ENCODE measurements around the gene LYPD6B.

Gene LYPD6B

DNA sequence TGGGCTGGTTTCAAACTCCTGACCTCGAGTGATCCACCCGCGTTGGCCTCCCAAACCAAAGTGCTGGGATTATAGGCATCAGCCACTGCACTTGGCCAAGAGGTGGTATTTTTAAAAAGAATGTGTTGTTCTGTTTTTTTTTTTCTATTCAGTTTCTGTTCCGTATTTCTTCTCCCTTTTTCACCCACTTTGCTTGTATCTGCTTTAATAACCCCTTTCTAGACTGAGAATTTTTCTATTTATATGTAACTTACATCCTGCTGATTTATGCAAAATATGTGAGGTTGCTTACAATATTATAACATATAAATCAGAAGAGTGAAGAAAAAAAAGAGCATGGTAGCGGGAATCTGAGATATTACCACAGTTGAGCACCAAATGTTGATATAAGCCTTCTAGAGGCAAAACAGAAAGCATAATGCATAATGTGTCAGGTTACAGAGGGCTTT, 17.2 kb upstream of the LYPD6B start:
- no peak overlapping the region for H3K27ac ChIP-seq
- TF ChIP-seq, protein P1, sequence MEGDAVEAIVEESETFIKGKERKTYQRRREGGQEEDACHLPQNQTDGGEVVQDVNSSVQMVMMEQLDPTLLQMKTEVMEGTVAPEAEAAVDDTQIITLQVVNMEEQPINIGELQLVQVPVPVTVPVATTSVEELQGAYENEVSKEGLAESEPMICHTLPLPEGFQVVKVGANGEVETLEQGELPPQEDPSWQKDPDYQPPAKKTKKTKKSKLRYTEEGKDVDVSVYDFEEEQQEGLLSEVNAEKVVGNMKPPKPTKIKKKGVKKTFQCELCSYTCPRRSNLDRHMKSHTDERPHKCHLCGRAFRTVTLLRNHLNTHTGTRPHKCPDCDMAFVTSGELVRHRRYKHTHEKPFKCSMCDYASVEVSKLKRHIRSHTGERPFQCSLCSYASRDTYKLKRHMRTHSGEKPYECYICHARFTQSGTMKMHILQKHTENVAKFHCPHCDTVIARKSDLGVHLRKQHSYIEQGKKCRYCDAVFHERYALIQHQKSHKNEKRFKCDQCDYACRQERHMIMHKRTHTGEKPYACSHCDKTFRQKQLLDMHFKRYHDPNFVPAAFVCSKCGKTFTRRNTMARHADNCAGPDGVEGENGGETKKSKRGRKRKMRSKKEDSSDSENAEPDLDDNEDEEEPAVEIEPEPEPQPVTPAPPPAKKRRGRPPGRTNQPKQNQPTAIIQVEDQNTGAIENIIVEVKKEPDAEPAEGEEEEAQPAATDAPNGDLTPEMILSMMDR (conservative IDR thresholded peaks at IDR 0.05) = no peak

DNA sequence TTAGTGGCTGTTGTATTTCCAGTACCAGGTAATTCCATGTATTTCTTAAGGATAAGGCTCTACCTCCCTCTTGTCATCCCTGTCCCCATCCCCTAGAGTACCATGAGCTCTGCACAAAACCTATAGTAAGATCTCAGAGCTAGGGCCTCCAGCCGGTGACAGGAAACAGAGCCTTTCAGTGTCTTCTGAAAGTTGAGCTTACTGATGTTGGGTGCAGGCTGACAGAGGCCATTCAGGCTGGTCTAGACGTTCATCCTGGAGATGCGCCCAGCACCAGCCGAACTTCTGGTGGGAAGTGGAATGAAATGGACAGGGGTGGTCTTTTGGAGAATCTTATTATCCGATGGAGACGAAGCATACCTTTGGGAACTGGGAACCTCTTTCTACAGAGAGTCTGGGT, 16.7 kb upstream of the LYPD6B start:
- TF ChIP-seq, protein P1 (conservative IDR thresholded peaks at IDR 0.05) = no peak
- H3K27ac ChIP-seq = no peak overlapping the region

DNA sequence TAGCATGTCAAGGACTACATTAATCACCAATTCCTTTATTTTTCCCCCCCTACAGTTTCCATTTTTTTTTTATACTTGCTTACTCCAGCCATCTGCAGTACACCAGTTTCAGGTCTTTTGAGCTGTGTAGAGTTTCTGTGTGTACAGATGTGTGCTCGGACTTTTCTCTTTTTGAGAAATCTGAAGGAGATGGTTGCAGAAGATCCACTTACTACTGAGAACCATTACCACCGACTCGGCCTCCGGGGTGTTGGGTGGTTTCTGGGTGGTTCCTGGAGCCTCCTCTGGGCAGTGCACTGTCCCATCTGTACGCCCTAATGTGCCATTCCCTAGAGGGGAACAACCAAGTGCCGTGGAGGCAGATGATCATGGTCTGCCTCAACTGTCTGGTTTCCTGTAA, 15.4 kb upstream of the LYPD6B start:
- no peak overlapping the region for H3K27ac ChIP-seq
- TF ChIP-seq, protein P1 (conservative IDR thresholded peaks at IDR 0.05) = no peak

DNA sequence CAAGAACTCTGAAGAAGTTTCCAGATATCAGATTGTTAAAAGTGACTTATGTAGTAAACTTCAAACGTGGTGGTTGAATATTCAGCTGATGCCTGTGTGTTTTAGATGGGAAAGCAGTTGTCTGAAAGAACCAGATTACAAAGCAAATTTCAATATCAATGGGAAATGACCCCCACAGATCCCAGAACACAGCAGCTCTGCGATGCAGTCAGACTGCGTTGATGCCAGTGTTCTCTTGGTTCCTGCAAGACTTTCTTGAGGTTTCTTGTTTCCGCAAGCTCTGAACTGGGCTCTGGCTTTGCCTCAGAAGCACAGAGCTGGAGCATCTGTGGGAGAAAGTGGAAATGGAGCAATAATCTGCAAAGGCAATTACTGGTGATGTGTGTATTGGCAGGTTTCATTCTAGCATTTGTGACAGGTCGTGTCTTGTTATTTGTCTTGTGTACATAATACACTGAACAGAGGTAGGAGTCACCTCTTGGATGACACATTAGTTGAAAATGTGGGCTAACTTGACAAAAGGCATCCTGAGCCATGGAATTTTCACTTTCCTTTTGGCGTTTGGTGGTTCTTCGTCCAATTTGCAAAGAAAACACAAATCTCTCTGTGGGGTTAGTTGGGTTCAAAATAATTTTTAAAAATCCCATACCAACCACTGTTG, 10.8 kb upstream of the LYPD6B start:
- TF ChIP-seq, protein P1 (conservative IDR thresholded peaks at IDR 0.05) = no peak
- no peak overlapping the region for H3K27ac ChIP-seq

DNA sequence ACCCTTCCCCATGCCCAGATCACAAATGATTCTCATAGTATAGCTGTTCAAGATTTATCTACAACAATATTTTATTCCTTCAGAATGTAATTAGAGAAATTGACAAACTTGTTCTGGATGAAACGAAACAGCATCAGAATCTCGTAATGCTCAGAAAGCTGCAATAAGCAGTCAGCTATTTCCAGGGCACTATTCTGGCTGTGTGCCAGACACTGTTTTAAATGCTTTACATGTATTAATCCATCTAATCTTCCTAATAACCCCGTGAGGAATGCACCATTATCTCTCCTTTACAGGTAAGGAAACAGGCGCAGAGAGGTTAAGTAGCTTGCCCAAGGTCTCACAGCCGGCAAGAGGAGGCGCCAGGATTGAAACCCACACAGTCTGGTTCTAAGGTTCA, 10.1 kb upstream of the LYPD6B start:
- H3K27ac ChIP-seq = no peak overlapping the region
- TF ChIP-seq, protein P1 (conservative IDR thresholded peaks at IDR 0.05) = no peak

DNA sequence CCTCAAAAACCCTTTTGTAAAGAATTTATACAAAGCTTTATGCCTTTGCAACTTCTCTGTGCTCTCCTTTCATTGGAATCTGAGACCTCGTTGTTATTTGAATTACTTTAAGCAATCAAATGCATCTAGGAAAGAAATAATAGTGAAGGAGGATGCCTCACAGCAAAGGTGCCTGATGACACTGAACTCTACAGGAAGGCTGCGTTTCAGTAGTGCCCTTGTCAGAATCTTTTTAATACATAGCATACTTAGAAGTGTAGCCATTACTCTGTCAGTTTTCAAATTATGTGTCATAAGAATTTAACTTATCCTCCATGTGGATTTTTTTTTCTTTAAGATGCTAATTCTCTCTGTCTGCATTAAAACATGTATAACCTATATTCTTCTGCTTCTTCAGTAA, 9.6 kb upstream of the LYPD6B start:
- H3K27ac ChIP-seq = no peak overlapping the region
- TF ChIP-seq, protein P1 (conservative IDR thresholded peaks at IDR 0.05) = no peak

DNA sequence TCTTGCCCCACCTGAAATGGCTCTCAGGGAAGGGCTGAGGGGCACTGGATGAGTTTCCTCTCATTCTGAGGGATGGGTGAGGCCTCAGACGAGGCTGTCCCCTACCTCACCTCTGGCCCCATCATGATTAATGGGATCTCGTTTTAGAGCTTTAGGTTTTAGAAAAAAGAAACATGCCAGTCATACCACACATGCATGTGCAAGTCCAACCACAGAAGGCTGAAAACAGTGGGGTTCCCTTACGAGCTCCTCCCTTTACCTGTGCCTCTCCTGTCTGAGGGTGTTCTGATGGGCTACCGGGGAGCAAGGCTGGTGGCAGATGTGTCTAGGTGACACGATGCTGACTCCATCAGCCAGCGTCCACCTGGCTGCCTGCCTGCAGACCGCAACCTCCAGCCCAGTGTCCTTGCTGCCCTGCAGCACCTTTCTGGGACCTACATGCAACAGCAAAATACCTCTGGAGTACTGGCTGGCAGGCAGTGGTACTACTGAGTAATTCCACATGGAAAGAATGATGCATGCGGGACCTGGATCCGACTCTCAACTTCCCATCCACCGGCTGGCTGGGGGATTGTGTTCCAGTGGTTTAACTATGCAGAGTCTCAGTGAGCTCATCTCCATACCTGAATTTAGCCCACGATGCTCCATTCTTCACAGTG, 9.1 kb upstream of the LYPD6B start:
- TF ChIP-seq, protein P1 (conservative IDR thresholded peaks at IDR 0.05) = no peak
- no peak overlapping the region for H3K27ac ChIP-seq

Measured in VCaP (cell line).